ENCODE data around the gene FAM241B.

GRCh38 chr10:69629519-69629896 is 539 bp upstream of the FAM241B start:
- TF ChIP-seq CTCF (IDR thresholded peaks at IDR 0.05): no peak
- TF ChIP-seq POLR2A (IDR thresholded peaks at IDR 0.05): no peak

Data from body of pancreas (tissue), 4 donors.